H9 (cell line): ENCODE data around the gene NNT. TPM values are rescaled to one million over a fixed set of nuclear protein-coding genes. Genes with fewer than 3 reads are reported as not detected.

ENCODE experiments used
- DNase-seq: peaks from one replicate; pipeline ENCODE4 v3.0.0-alpha.2; 2017
- H2AFZ ChIP-seq: one replicate; pipeline ENCODE4 v1.6.1; 2013; ENCODE audit warnings: mild to moderate bottlenecking, low read length, control low read depth, moderate library complexity
- H2AK5ac ChIP-seq: 2 replicates; pipeline ENCODE4 v1.6.1; 2013; ENCODE audit warnings: low read length, control low read depth, mixed read lengths; ENCODE audit not compliant: insufficient read length
- H2BK120ac ChIP-seq: one replicate; pipeline ENCODE4 v1.6.1; 2013; ENCODE audit warnings: low read depth, mild to moderate bottlenecking, low read length, control low read depth, inconsistent platforms; ENCODE audit not compliant: poor library complexity, severe bottlenecking
- H2BK12ac ChIP-seq: 2 replicates; pipeline ENCODE4 v1.6.1; 2013; ENCODE audit warnings: low read length, control low read depth, mixed read lengths, low read depth; ENCODE audit not compliant: insufficient read length
- H2BK15ac ChIP-seq: 2 replicates; pipeline ENCODE4 v1.6.1; 2013; ENCODE audit warnings: low read depth, low read length, control low read depth
- H2BK20ac ChIP-seq: one replicate; pipeline ENCODE4 v1.6.1; 2013; ENCODE audit warnings: low read depth, mild to moderate bottlenecking, low read length, control low read depth, inconsistent platforms; ENCODE audit not compliant: poor library complexity, severe bottlenecking
- H2BK5ac ChIP-seq: 2 replicates; pipeline ENCODE4 v1.6.1; 2013; ENCODE audit warnings: low read length, control low read depth, mixed read lengths; ENCODE audit not compliant: insufficient read length
- H3K14ac ChIP-seq: 2 replicates; pipeline ENCODE4 v1.6.1; 2013; ENCODE audit warnings: low read length, control low read depth; ENCODE audit not compliant: insufficient read depth
- H3K18ac ChIP-seq: 2 replicates; pipeline ENCODE4 v1.6.1; 2013; ENCODE audit warnings: low read depth, mild to moderate bottlenecking, mixed read lengths, low read length, control low read depth; ENCODE audit not compliant: insufficient read length
- H3K23ac ChIP-seq: 2 replicates; pipeline ENCODE4 v1.6.1; 2013; ENCODE audit warnings: low read length, control low read depth, mixed read lengths, low read depth; ENCODE audit not compliant: insufficient read length
- H3K23me2 ChIP-seq: 2 replicates; pipeline ENCODE4 v1.6.1; 2013; ENCODE audit warnings: low read depth, mild to moderate bottlenecking, mixed read lengths, low read length, control low read depth; ENCODE audit not compliant: insufficient read length, poor library complexity, severe bottlenecking
- H3K27ac ChIP-seq: 2 replicates; pipeline ENCODE4 v1.5.1; 2013; ENCODE audit warnings: low read length, control low read depth, mixed read lengths, low read depth; ENCODE audit not compliant: insufficient read length
- H3K27me3 ChIP-seq: 2 replicates; pipeline ENCODE4 v1.6.1; 2013; ENCODE audit warnings: low read length, control low read depth, inconsistent platforms; ENCODE audit not compliant: insufficient read depth
- H3K4ac ChIP-seq: 2 replicates; pipeline ENCODE4 v1.6.1; 2013; ENCODE audit warnings: low read depth, mild to moderate bottlenecking, control low read depth, inconsistent platforms, low read length, moderate library complexity
- H3K4me1 ChIP-seq: 2 replicates; pipeline ENCODE4 v1.6.1; 2013; ENCODE audit warnings: low read length, control low read depth, inconsistent platforms; ENCODE audit not compliant: insufficient read depth
- H3K4me2 ChIP-seq: 2 replicates; pipeline ENCODE4 v1.6.1; 2013; ENCODE audit warnings: low read length, control low read depth, mixed read lengths; ENCODE audit not compliant: insufficient read length, insufficient read depth
- H3K56ac ChIP-seq: 2 replicates; pipeline ENCODE4 v1.6.1; 2013; ENCODE audit warnings: low read depth, mild to moderate bottlenecking, mixed read lengths, low read length, control low read depth; ENCODE audit not compliant: insufficient read length
- H3K79me1 ChIP-seq: 2 replicates; pipeline ENCODE4 v1.6.1; 2013; ENCODE audit warnings: low read depth, mild to moderate bottlenecking, moderate library complexity, low read length, control low read depth, inconsistent platforms; ENCODE audit not compliant: insufficient read depth, poor library complexity, severe bottlenecking
- H3K79me2 ChIP-seq: 2 replicates; pipeline ENCODE4 v1.6.1; 2013; ENCODE audit warnings: low read length, control low read depth, inconsistent platforms; ENCODE audit not compliant: insufficient read depth
- H3K9ac ChIP-seq: 2 replicates; pipeline ENCODE4 v1.6.1; 2013; ENCODE audit warnings: low read length, control low read depth, mixed read lengths; ENCODE audit not compliant: insufficient read length; ENCODE audit errors: extremely low read depth
- H3K9me3 ChIP-seq: one replicate; pipeline ENCODE4 v1.6.1; 2013; ENCODE audit warnings: low read depth, low read length, inconsistent platforms; ENCODE audit not compliant: control insufficient read depth
- H3T11ph ChIP-seq: one replicate; pipeline ENCODE4 v1.6.1; 2013; ENCODE audit warnings: mild to moderate bottlenecking, low read length, control low read depth, inconsistent platforms
- H4K20me1 ChIP-seq: one replicate; pipeline ENCODE4 v1.6.1; 2013; ENCODE audit not compliant: control insufficient read depth, insufficient read length, insufficient read depth
- H4K5ac ChIP-seq: 2 replicates; pipeline ENCODE4 v1.6.1; 2013; ENCODE audit warnings: low read depth, mild to moderate bottlenecking, mixed read lengths, low read length, control low read depth; ENCODE audit not compliant: insufficient read length
- H4K8ac ChIP-seq: replicated peaks from 2 replicates; pipeline ENCODE4 v1.6.1; 2013; ENCODE audit warnings: low read length, control low read depth, mixed read lengths, low read depth; ENCODE audit not compliant: insufficient read length
- H4K91ac ChIP-seq: 2 replicates; pipeline ENCODE4 v1.6.1; 2013; ENCODE audit warnings: low read depth, mild to moderate bottlenecking, moderate library complexity, mixed read lengths, low read length, control low read depth; ENCODE audit not compliant: insufficient read length
- H3K27ac Mint-ChIP-seq, 3 experiments: 2 replicates in 2 of 3; 3 replicates in 1 of 3; pipeline ENCODE4 v1.8.0; 2020 to 2021; ENCODE audit warnings: mixed read lengths in 3 of 3, mild to moderate bottlenecking in 1 of 3, moderate library complexity in 1 of 3
- H3K27me3 Mint-ChIP-seq: 2 replicates; pipeline ENCODE4 v1.8.0; 2021; ENCODE audit warnings: low read depth, mild to moderate bottlenecking, moderate library complexity, mixed read lengths
- H3K36me3 Mint-ChIP-seq, 3 experiments: 2 replicates in 2 of 3; 3 replicates in 1 of 3; pipeline ENCODE4 v1.8.0; 2020 to 2021; ENCODE audit warnings: low read depth in 3 of 3, mixed read lengths in 3 of 3; ENCODE audit not compliant: insufficient read depth in 1 of 3
- H3K4me1 Mint-ChIP-seq, 2 experiments: 2 replicates each; pipeline ENCODE4 v1.8.0; 2020; ENCODE audit warnings: mixed read lengths in 2 of 2
- H3K4me3 Mint-ChIP-seq, 2 experiments: 2 replicates in 1 of 2; 3 replicates in 1 of 2; pipeline ENCODE4 v1.8.0; 2020 to 2021; ENCODE audit warnings: mild to moderate bottlenecking in 2 of 2, mixed read lengths in 2 of 2, moderate library complexity in 1 of 2
- H3K9me3 Mint-ChIP-seq, 2 experiments: 2 replicates in 1 of 2; 3 replicates in 1 of 2; pipeline ENCODE4 v1.8.0; 2020; ENCODE audit warnings: mild to moderate bottlenecking in 2 of 2, mixed read lengths in 2 of 2, moderate library complexity in 1 of 2
- WGBS: extraction: QIAGEN DNeasy Blood & Tissue Kit; methylation state at CpG from one replicate; pipeline ENCODE4 v1.1.7; 2013; ENCODE audit warnings: missing lambda C conversion rate, low lambda C conversion rate, mixed read lengths; ENCODE audit not compliant: insufficient read length; ENCODE audit errors: extremely low coverage; 5-methylcytosine and 5-hydroxymethylcytosine counted together
- total RNA-seq: library from RNA; stranded (reverse); gene quantifications from 2 replicates; pipeline ENCODE4 v1.2.1, GENCODE V29; 2021
- TF ChIP-seq, protein P1 (sequence below): fragments of 200-600 bp; sonication (generic); conservative IDR thresholded peaks from 3 replicates; pipeline ENCODE4 v1.8.0; 2021; ENCODE audit warnings: antibody characterized with exemption, mild to moderate bottlenecking

Gene NNT
- total RNA-seq, 1 experiment from 2014 or later, result 27.6 TPM

DNA sequence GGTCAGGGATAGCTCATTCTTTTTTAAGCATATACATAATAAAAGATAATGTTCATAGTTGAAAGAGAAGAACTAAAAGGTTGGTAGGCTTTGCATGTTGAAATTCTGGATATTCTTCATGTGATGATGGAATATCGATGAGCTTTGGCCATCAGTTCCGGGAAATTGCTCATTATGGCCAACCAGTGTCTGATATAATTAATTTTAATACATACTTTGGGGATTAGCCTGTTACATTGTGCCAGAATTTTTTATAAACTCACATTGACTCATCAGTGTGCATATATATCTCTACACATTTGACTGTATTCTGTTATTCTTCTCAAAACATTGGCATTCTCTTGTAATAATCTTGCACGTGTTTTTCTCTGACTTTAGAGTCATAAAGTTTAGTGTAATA lies 84.3 kb downstream of the NNT start:
- Histone ChIP-seq H3K23ac (no peak overlapping the region), H3T11ph (no peak overlapping the region), H3K9me3 (no peaks in the 10 kb centered on the region), H2BK12ac (no peak overlapping the region), H2BK20ac (no peak overlapping the region), H3K14ac (no peak overlapping the region), H4K5ac (no peak overlapping the region), H2AK5ac (no peak overlapping the region), H3K27me3 (no peaks in the 10 kb centered on the region), H3K27ac (no peak overlapping the region), H4K91ac (no peak overlapping the region), H3K79me1 (no peaks in the 10 kb centered on the region), H3K4ac (no peak overlapping the region), H3K4me2 (no peak overlapping the region), H3K23me2 (no peaks in the 10 kb centered on the region), H3K56ac (no peak overlapping the region), H3K4me1 (no peaks in the 10 kb centered on the region), H2BK15ac (no peak overlapping the region), H3K9ac (no peak overlapping the region), H2BK120ac (no peak overlapping the region), H2AFZ (no peak overlapping the region), H2BK5ac (no peak overlapping the region), H3K79me2 (no peaks in the 10 kb centered on the region), H4K8ac (no peak overlapping the region), H3K18ac (no peak overlapping the region), H4K20me1 (no peaks in the 10 kb centered on the region)
- Mint-ChIP-seq H3K9me3 (peaks cover 0 to 2% of the 10 kb centered on the region in 2 experiments; a peak in 1 of 5 replicates), H3K4me3 (no peak overlapping the region), H3K36me3 (peaks cover 2 to 11% (median 3%) of the 10 kb centered on the region in 3 experiments; a peak in 5 of 7 replicates), H3K27ac (no peak overlapping the region), H3K4me1 (no peaks in the 10 kb centered on the region), H3K27me3 (no peaks in the 10 kb centered on the region)
- TF ChIP-seq, protein P1, sequence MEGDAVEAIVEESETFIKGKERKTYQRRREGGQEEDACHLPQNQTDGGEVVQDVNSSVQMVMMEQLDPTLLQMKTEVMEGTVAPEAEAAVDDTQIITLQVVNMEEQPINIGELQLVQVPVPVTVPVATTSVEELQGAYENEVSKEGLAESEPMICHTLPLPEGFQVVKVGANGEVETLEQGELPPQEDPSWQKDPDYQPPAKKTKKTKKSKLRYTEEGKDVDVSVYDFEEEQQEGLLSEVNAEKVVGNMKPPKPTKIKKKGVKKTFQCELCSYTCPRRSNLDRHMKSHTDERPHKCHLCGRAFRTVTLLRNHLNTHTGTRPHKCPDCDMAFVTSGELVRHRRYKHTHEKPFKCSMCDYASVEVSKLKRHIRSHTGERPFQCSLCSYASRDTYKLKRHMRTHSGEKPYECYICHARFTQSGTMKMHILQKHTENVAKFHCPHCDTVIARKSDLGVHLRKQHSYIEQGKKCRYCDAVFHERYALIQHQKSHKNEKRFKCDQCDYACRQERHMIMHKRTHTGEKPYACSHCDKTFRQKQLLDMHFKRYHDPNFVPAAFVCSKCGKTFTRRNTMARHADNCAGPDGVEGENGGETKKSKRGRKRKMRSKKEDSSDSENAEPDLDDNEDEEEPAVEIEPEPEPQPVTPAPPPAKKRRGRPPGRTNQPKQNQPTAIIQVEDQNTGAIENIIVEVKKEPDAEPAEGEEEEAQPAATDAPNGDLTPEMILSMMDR, result no peak
- WGBS, result no CpG with 5 or more reads among the region's 3 CpGs
- no peak for DNase-seq
